RWPE1 (cell line): ENCODE measurements around the gene ZNRF2.

Source experiments
- CTCF ChIA-PET: fragments of 350-600 bp; sonication (Branson Sonifier 250); formaldehyde crosslinking; extraction: SDS; loops from one replicate; lab custom pipeline; 2021; lab: Yijun Ruan, JAX
- POLR2A ChIA-PET: fragments of 400-600 bp; formaldehyde crosslinking; extraction: SDS; loops from one replicate; lab custom pipeline; 2020; ENCODE audit warnings: antibody characterized with exemption; ENCODE audit not compliant: low non-redundant PET; lab: Yijun Ruan, JAX
- DNase-seq: peaks from one replicate; pipeline ENCODE4 v3.0.0; 2012; ENCODE audit warnings: low spot score
- H3K27ac ChIP-seq: fragments of 450-650 bp; 2 replicates; pipeline ENCODE4 v1.5.1; 2017
- TF ChIP-seq, protein P1 (sequence below): fragments of 450-650 bp; conservative IDR thresholded peaks from 2 replicates; pipeline ENCODE4 v1.5.1; 2017; ENCODE audit warnings: low read depth, mild to moderate bottlenecking

Gene ZNRF2

DNA sequence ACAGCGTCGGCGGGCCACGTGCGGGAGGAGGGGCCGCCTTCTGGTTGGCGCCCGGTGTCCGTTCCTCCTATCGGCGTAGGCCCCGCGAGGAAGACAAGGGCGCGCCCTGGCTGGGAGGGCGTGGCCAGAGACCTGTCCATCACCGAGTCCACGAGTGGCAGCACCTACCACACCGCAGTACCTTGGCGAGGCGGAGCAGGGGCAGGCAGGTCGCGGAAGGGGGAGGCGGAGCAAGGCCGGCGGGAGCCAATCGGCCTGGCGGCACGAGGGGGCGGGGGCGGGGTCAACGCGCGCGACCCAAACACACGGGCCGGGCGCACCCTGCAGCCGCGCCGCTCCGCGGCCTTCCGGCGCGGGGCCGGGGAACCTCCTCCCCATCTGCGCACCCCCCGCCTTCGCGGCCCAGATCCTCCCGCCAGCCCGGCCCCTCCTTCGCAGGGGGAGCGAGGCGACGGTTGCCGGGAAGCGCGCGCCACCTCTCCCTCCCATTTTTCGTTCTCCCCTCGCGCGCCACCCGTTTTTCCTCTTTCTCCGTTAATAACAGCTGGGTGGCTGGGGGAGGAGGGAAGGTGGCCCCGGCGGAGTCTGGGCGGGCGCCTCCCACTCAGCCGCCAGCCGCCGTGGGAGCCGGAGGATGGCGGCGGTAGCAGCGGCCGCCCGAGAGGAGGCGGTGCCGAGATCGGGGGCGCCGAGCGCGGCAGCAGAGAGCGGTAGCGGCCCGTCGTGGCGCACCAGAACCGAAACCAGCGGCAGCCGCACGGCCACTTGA lies at the start of gene ZNRF2:
Gene ZNRF2 (plus strand): TSS at position 300 of the 769 bp plus-strand sequence. CDS start 761 bp downstream, outside the sequence.
- CTCF ChIA-PET, result interaction anchor here (0.5 to 1.9 kb wide), 3 partner anchors 120 to 716 kb away, joined by 3 to 7 read pairs (median 3); no protein-coding TSS in a partner anchor
- peak within 1 kb of the TSS; percentile 100 for H3K27ac ChIP-seq
- DNase-seq, result peak; percentile 99
- POLR2A ChIA-PET, result no interaction called here
- TF ChIP-seq, protein P1, sequence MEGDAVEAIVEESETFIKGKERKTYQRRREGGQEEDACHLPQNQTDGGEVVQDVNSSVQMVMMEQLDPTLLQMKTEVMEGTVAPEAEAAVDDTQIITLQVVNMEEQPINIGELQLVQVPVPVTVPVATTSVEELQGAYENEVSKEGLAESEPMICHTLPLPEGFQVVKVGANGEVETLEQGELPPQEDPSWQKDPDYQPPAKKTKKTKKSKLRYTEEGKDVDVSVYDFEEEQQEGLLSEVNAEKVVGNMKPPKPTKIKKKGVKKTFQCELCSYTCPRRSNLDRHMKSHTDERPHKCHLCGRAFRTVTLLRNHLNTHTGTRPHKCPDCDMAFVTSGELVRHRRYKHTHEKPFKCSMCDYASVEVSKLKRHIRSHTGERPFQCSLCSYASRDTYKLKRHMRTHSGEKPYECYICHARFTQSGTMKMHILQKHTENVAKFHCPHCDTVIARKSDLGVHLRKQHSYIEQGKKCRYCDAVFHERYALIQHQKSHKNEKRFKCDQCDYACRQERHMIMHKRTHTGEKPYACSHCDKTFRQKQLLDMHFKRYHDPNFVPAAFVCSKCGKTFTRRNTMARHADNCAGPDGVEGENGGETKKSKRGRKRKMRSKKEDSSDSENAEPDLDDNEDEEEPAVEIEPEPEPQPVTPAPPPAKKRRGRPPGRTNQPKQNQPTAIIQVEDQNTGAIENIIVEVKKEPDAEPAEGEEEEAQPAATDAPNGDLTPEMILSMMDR, result peak; percentile 64

DNA sequence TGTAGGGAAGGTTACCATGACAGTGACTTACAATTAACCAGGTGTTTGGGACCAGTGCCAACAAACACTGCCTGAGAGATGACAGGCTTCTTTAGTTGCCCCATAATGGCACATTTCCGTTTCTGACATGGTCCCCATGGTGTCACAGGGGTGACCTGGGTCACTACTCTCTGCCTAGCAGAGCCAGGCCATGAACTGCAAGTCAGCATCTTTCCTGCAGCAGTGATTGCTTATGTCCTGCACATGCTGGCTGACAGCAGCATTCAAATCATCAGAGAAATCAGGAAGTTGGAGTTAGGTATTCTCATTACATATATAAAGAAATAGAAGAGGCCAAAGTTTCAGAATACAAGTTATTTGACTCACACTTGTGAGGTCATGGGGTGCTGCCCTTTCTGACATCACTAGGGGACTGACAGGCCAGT lies 47.1 kb upstream of the ZNRF2 start:
- DNase-seq, result no peak
- no peak overlapping the region for H3K27ac ChIP-seq
- POLR2A ChIA-PET, result no interaction called here
- TF ChIP-seq, protein P1, result no peak
- CTCF ChIA-PET, result no interaction called here

GRCh38 chr7:30238721-30239441 lies 45.5 kb upstream of the ZNRF2 start:
- no peak overlapping the region for H3K27ac ChIP-seq
- POLR2A ChIA-PET, result no interaction called here

DNA sequence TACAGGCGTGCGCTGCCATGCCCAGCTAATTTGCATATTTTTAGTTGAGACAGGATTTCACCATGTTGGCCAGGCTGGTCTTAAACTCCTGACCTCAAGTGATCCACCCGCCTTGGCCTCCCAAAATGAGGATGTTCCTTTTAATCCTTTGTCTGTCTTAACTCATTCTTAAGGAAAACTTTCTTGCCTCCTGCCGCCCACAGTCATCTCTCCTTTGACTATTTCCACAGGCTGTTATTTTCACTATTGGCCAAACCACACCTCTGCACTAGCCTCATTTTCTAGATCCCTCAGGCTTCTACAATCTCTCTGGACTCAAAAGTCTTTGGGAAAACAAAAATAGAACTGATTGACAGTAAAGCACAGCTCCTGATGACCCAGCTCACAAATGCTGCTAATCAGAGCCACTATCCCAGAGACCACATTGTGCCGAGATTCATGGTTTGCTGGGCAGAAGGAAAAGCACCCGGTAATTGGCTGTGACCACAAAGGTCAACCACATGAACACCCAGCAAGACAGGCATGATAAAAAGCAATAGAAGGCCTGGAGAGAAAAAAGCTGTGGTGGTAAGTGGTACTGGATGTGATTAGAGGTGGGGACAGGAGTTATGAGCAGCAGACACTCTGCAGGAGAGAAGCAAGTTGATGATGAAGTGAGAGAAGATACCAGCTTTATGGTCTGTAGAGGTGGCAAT lies 44.1 kb upstream of the ZNRF2 start:
- DNase-seq, result no peak
- ChIA-PET POLR2A (no interaction called here), CTCF (interaction anchor here (0.7 kb wide), 1 partner anchor 893 kb away, joined by 4 read pairs; no protein-coding TSS in a partner anchor)

More at GRCh38 chr7:30238721-30239441, 45.5 kb upstream of the ZNRF2 start:
- CTCF ChIA-PET, result no interaction called here
- TF ChIP-seq, protein P1, result no peak
- DNase-seq, result peak; percentile 73

GRCh38 chr7:30241767-30242166 lies 42.6 kb upstream of the ZNRF2 start:
- ChIA-PET POLR2A (no interaction called here), CTCF (interaction anchor here (1.0 kb wide), 1 partner anchor 69 kb away, joined by 3 read pairs; no protein-coding TSS in a partner anchor)
- TF ChIP-seq, protein P1, result no peak
- H3K27ac ChIP-seq, result peak overlapping the region; percentile 41; the same call in 1 of the 2 replicates
- peak; percentile 87 for DNase-seq

More for the DNA sequence above, 44.1 kb upstream of the ZNRF2 start:
- TF ChIP-seq, protein P1, result no peak
- H3K27ac ChIP-seq, result peak overlapping the region; percentile 50

DNA sequence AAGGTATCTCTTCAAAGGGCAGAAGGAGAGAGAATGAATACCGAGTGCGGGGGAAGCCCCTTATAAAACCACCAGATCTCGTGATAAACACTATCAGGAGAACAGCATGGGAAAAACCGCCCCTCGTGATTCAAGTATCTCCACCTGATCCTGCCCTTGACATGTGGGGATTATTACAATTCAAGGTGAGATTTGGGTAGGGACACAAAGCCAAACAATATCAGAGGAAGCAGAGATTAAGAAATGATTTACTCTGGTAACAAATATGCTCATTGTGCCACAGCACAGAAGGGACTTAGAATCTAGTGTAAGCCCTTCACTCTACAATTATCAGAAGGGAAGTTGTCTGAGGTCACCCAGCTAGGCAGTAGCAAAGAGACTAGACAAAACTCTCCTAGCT lies 40.1 kb upstream of the ZNRF2 start:
- TF ChIP-seq, protein P1, result no peak
- no peak overlapping the region for H3K27ac ChIP-seq
- DNase-seq, result no peak
- CTCF ChIA-PET, result no interaction called here
- POLR2A ChIA-PET, result no interaction called here
